GM19238 (cell line): ENCODE data around the gene FBXO2.

ENCODE experiments used
- DNase-seq: peaks from one replicate; pipeline ENCODE4 v3.0.0; 2011; ENCODE audit warnings: low spot score; ENCODE audit not compliant: insufficient read length

Gene FBXO2

GRCh38 chr1:11654137-11654938 is at the start of gene FBXO2, which contains the start of gene FBXO44:
Gene FBXO2 (minus strand): TSS chr1:11654429. CDS start chr1:11654340, 89 bp downstream.
Gene FBXO44 (plus strand): TSS chr1:11654877. CDS start chr1:11655836, 959 bp downstream.
- DNase-seq = peak; percentile 70

GRCh38 chr1:11703357-11704193 is 49.3 kb upstream of the FBXO2 start:
- DNase-seq = no peak

- DNase-seq = no peak
Measured at GRCh38 chr1:11701981-11702803, 48.0 kb upstream of the FBXO2 start.

GRCh38 chr1:11701551-11701961 is 47.3 kb upstream of the FBXO2 start:
- no peak for DNase-seq

GRCh38 chr1:11700601-11701467 is 46.6 kb upstream of the FBXO2 start:
- no peak for DNase-seq

GRCh38 chr1:11697893-11698210 is 43.6 kb upstream of the FBXO2 start:
- DNase-seq = no peak

GRCh38 chr1:11697188-11697892 is 43.1 kb upstream of the FBXO2 start:
- no peak for DNase-seq

- no peak for DNase-seq
Measured at GRCh38 chr1:11695861-11696260, 41.6 kb upstream of the FBXO2 start.

GRCh38 chr1:11693917-11694316 is 39.7 kb upstream of the FBXO2 start:
- DNase-seq = no peak

GRCh38 chr1:11693024-11693590 is 38.9 kb upstream of the FBXO2 start:
- DNase-seq = no peak

GRCh38 chr1:11691928-11692711 is 37.9 kb upstream of the FBXO2 start:
- no peak for DNase-seq

- no peak for DNase-seq
Measured at GRCh38 chr1:11691302-11691914, 37.2 kb upstream of the FBXO2 start, which contains the start of gene DRAXIN. Gene DRAXIN (plus strand): TSS chr1:11691710. CDS start chr1:11706259, 14,549 bp downstream.

- DNase-seq = no peak
Measured at GRCh38 chr1:11690397-11691301, 36.4 kb upstream of the FBXO2 start.

GRCh38 chr1:11688506-11688905 is 34.3 kb upstream of the FBXO2 start:
- no peak for DNase-seq

- no peak for DNase-seq
Measured at GRCh38 chr1:11685210-11685752, 31.1 kb upstream of the FBXO2 start.

GRCh38 chr1:11684070-11684469 is 29.8 kb upstream of the FBXO2 start:
- no peak for DNase-seq

- DNase-seq = no peak
Measured at GRCh38 chr1:11682799-11683198, 28.6 kb upstream of the FBXO2 start.
